ENCODE measurements around the gene TRPV3.

TRPV3 gene

DNA sequence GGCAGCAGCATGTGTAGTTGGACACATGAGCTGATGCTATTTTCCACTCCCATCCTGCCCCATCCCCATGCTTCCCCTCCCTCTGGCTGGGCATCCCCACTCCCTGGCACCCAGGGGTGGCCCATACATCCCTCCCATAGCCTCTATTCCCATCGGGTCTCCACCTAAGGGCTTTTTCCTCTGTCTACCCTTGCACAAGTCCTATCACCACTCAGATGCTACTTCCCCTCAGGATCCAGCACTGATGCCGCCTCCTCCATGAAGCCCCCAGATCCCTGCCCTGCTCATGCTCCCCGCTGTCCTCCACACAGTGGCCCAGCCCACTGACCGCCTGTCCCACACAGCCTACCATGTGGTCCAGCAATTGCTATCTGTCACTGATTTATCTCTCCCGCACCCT is 35.8 kb upstream of the TRPV3 start:
- Histone ChIP-seq H3K27ac (ENCODE audit: low read length) (no peak overlapping the region), H4K20me1 (ENCODE audit: insufficient read depth, low read length) (no peaks in the 10 kb centered on the region), H3K9me3 (ENCODE audit: insufficient read depth, low read length, severe bottlenecking) (no peaks in the 10 kb centered on the region), H3K4me1 (ENCODE audit: insufficient read depth, low read length) (no peaks in the 10 kb centered on the region), H3K36me3 (ENCODE audit: insufficient read depth, low read length) (no peaks in the 10 kb centered on the region), H3K27me3 (ENCODE audit: insufficient read depth, low read length, poor library complexity) (no peaks in the 10 kb centered on the region), H3K79me2 (ENCODE audit: insufficient read depth, low read length) (no peaks in the 10 kb centered on the region), H2AFZ (ENCODE audit: low read depth, low read length) (no peak overlapping the region), H3K4me2 (ENCODE audit: insufficient read depth, low read length) (no peak overlapping the region), H3K9ac (ENCODE audit: low read depth, low read length) (no peak overlapping the region), H3K4me3 (ENCODE audit: low read depth in 1 of 2, low read length in 2 of 2) (no peak overlapping the region)
- TF ChIP-seq, protein P1, sequence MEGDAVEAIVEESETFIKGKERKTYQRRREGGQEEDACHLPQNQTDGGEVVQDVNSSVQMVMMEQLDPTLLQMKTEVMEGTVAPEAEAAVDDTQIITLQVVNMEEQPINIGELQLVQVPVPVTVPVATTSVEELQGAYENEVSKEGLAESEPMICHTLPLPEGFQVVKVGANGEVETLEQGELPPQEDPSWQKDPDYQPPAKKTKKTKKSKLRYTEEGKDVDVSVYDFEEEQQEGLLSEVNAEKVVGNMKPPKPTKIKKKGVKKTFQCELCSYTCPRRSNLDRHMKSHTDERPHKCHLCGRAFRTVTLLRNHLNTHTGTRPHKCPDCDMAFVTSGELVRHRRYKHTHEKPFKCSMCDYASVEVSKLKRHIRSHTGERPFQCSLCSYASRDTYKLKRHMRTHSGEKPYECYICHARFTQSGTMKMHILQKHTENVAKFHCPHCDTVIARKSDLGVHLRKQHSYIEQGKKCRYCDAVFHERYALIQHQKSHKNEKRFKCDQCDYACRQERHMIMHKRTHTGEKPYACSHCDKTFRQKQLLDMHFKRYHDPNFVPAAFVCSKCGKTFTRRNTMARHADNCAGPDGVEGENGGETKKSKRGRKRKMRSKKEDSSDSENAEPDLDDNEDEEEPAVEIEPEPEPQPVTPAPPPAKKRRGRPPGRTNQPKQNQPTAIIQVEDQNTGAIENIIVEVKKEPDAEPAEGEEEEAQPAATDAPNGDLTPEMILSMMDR (IDR thresholded peaks at IDR 0.05; ENCODE audit: borderline replicate concordance, extremely low read depth, low read length, poor library complexity, severe bottlenecking), result no peak
- TF ChIP-seq EZH2 (IDR thresholded peaks at IDR 0.05; ENCODE audit: borderline replicate concordance, low read depth, low read length, severe bottlenecking), result no peak
- ATAC-seq (ENCODE audit: insufficient read depth, low read depth) (no peak), DNase-seq (no peak)

DNA sequence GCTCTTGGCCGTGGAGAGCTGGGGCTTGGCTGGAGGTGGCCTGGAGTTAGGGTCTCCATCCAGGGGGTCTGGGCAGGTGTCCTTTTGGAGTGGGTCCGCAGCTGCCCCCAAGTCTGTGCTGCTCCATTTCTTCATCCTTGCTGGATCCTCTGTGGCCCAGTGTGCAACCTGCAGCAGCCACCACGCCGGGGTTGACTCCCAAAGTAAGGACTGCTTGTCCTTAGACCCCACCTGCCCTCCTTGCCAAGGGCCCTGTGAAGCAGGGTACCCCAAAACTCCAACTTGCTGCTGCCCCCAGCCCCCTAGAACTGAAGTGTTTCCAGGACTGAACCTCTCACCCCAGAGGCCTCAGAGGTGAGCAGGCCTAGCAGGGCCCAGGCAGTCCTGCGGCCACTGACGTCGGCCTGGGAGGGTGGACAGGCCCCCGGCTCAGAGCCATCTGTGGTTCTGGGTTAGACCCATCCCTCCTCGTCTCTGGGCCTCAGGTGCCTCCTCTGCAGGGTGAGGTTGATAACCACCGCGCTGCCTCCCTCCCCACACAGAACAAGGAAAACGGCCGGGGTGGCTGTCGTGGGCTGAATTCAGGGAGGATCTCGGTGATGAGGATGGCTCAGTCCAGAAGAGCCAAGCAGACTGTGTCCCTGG is 34.7 kb upstream of the TRPV3 start:
- no peak overlapping the region for H2AFZ ChIP-seq (ENCODE audit: low read depth, low read length)

DNA sequence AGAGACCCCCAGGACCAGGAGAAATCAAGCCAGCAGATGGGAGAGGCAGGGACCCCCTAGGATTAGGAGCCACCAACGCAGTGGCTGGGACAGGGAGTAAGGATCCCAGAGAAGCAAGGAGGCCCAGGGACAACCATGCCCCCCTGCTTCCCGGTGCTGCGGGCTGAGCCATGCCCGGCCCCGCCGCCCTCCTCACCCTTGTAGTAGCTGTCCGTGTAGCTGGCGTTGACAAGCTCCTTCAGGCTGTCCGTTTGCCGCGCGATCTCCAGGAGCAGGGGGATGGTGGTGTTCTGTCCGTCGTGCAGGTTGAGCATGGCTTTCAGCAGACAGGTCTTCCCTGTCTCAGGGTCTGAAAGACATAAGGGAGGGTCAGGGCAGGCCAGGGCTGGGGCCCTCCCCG is 33.2 kb upstream of the TRPV3 start:
- Histone ChIP-seq H3K9me3 (ENCODE audit: insufficient read depth, low read length, severe bottlenecking) (no peaks in the 10 kb centered on the region), H4K20me1 (ENCODE audit: insufficient read depth, low read length) (no peaks in the 10 kb centered on the region), H3K4me2 (ENCODE audit: insufficient read depth, low read length) (no peak overlapping the region), H3K9ac (ENCODE audit: low read depth, low read length) (no peak overlapping the region), H3K36me3 (ENCODE audit: insufficient read depth, low read length) (0 out of 2 replicates have a peak, but pooled peaks cover 8% of the 10 kb centered on the region), H3K4me1 (ENCODE audit: insufficient read depth, low read length) (no peaks in the 10 kb centered on the region), H3K27me3 (ENCODE audit: insufficient read depth, low read length, poor library complexity) (no peaks in the 10 kb centered on the region), H3K4me3 (ENCODE audit: low read depth in 1 of 2, low read length in 2 of 2) (no peak overlapping the region), H3K79me2 (ENCODE audit: insufficient read depth, low read length) (no peaks in the 10 kb centered on the region), H2AFZ (ENCODE audit: low read depth, low read length) (no peak overlapping the region), H3K27ac (ENCODE audit: low read length) (no peak overlapping the region)
- ATAC-seq (ENCODE audit: insufficient read depth, low read depth) (no peak), DNase-seq (no peak)
- TF ChIP-seq EZH2 (IDR thresholded peaks at IDR 0.05; ENCODE audit: borderline replicate concordance, low read depth, low read length, severe bottlenecking), result no peak
- TF ChIP-seq, protein P1 (IDR thresholded peaks at IDR 0.05; ENCODE audit: borderline replicate concordance, extremely low read depth, low read length, poor library complexity, severe bottlenecking), result no peak

More for the DNA sequence above, 34.7 kb upstream of the TRPV3 start:
- no peaks in the 10 kb centered on the region for H3K79me2 ChIP-seq (ENCODE audit: insufficient read depth, low read length)
- H3K4me2 ChIP-seq (ENCODE audit: insufficient read depth, low read length), result no peak overlapping the region
- TF ChIP-seq EZH2 (IDR thresholded peaks at IDR 0.05; ENCODE audit: borderline replicate concordance, low read depth, low read length, severe bottlenecking), result no peak
- TF ChIP-seq, protein P1 (IDR thresholded peaks at IDR 0.05; ENCODE audit: borderline replicate concordance, extremely low read depth, low read length, poor library complexity, severe bottlenecking), result no peak
- DNase-seq, result no peak
- no peak overlapping the region for H3K27ac ChIP-seq (ENCODE audit: low read length)
- H4K20me1 ChIP-seq (ENCODE audit: insufficient read depth, low read length), result no peaks in the 10 kb centered on the region
- H3K9ac ChIP-seq (ENCODE audit: low read depth, low read length), result no peak overlapping the region
- no peak for ATAC-seq (ENCODE audit: insufficient read depth, low read depth)
- H3K27me3 ChIP-seq (ENCODE audit: insufficient read depth, low read length, poor library complexity), result no peaks in the 10 kb centered on the region
- H3K4me3 ChIP-seq (ENCODE audit: low read depth in 1 of 2, low read length in 2 of 2), result no peak overlapping the region
- H3K4me1 ChIP-seq (ENCODE audit: insufficient read depth, low read length), result no peaks in the 10 kb centered on the region
- no peaks in the 10 kb centered on the region for H3K9me3 ChIP-seq (ENCODE audit: insufficient read depth, low read length, severe bottlenecking)
- 0 out of 2 replicates have a peak, but pooled peaks cover 5% of the 10 kb centered on the region for H3K36me3 ChIP-seq (ENCODE audit: insufficient read depth, low read length)

Measured in DND-41 (cell line).